ENCODE data around the gene CUL3.

The CUL3 gene

DNA sequence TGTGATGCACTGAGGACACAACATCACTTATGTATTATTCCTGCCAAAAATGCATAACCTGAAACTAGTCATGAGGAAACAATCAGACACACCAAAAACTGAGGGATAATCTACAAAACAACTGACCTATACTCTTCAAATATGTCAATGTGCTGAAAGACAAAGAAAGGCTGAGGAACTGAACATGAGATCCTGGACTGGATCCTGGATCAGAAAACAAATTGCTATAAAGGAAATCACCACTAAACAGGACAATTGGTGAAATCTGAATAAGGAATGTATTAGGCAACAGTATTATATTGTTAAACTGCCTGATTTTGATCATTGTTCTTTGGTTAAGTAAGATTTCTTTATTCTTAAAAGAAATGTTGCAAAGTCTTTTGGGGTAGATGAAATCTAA lies 28.8 kb downstream of the CUL3 start:
- peaks cover 88% of the 10 kb centered on the region for H3K36me3 ChIP-seq (ENCODE audit: insufficient read depth, low read length)
- H2AFZ ChIP-seq (ENCODE audit: low read length), result no peak overlapping the region
- H3K4me2 ChIP-seq (ENCODE audit: low read length), result no peak overlapping the region
- no peaks in the 10 kb centered on the region for H4K20me1 ChIP-seq (ENCODE audit: insufficient read depth, low read length)
- peaks cover 97% of the 10 kb centered on the region for H3K79me2 ChIP-seq (ENCODE audit: insufficient read depth, low read length)
- H3F3A ChIP-seq (ENCODE audit: insufficient read depth, low read length), result no peaks in the 10 kb centered on the region
- peaks cover 11% of the 10 kb centered on the region for H3K4me1 ChIP-seq (ENCODE audit: insufficient read depth, low read length, severe bottlenecking)
- no peaks in the 10 kb centered on the region for H3K27me3 ChIP-seq (ENCODE audit: insufficient read depth, low read length)
- H3K9me3 ChIP-seq (ENCODE audit: low read length), result no peaks in the 10 kb centered on the region
- H3K4me3 ChIP-seq (ENCODE audit: low read depth, low read length, poor library complexity, severe bottlenecking), result no peak overlapping the region
- no peaks in the 10 kb centered on the region for H3K9me2 ChIP-seq (ENCODE audit: low read depth, low read length)
- TF ChIP-seq EZH2 (IDR thresholded peaks at IDR 0.05; ENCODE audit: borderline replicate concordance, low read length), result no peak
- TF ChIP-seq, protein P1, sequence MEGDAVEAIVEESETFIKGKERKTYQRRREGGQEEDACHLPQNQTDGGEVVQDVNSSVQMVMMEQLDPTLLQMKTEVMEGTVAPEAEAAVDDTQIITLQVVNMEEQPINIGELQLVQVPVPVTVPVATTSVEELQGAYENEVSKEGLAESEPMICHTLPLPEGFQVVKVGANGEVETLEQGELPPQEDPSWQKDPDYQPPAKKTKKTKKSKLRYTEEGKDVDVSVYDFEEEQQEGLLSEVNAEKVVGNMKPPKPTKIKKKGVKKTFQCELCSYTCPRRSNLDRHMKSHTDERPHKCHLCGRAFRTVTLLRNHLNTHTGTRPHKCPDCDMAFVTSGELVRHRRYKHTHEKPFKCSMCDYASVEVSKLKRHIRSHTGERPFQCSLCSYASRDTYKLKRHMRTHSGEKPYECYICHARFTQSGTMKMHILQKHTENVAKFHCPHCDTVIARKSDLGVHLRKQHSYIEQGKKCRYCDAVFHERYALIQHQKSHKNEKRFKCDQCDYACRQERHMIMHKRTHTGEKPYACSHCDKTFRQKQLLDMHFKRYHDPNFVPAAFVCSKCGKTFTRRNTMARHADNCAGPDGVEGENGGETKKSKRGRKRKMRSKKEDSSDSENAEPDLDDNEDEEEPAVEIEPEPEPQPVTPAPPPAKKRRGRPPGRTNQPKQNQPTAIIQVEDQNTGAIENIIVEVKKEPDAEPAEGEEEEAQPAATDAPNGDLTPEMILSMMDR (IDR thresholded peaks at IDR 0.05; ENCODE audit: low read length), result no peak
- H3K27ac ChIP-seq (ENCODE audit: low read depth, low read length, poor library complexity, severe bottlenecking), result no peak overlapping the region
- no peak overlapping the region for H3K9ac ChIP-seq (ENCODE audit: low read length)

DNA sequence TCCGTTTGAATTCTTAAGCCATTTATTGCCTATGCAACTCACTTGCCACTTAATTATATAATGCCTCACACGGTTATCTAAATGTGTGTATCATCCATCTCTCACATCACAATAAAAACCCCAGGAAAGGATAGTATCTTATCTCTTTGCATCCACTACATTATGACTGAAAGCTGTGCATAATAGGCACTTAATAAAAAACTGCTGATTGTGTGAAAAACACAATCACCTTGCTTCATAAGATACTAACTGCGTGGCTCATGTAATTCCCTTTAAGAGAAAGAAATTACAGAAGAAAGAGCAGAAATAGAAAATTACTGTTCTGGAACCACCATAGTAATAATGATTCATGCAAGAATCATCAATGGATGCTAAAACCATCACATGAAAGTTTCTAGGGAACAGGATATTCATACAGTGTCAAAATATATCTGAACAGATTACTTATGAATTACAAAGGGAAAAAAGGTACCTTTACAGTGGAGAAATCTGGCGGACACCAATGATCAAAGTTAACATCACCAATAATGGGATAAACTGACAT lies 29.3 kb downstream of the CUL3 start:
- H3K79me2 ChIP-seq (ENCODE audit: insufficient read depth, low read length), result peaks cover 92% of the 10 kb centered on the region

DNA sequence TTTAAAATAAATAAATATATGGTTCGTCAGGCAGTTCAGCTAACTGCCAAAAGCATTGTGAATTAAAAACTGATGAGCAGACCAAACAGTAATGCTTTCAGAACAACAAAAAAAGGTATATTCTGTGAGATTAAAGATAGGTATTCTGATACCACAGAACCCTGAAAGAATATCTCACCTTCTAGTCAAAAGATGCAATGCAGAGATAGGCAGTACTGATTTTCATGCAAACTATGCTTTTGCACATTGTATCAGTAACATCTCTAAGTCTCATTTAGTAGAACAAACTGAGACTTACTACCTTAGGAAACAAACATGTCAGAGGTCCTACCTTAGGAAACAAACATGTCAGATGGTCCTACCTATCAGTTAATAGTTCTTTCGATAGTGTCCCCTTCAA lies 32.4 kb downstream of the CUL3 start:
- H3K79me2 ChIP-seq (ENCODE audit: insufficient read depth, low read length), result peaks cover 91% of the 10 kb centered on the region
- H3K36me3 ChIP-seq (ENCODE audit: insufficient read depth, low read length), result peaks cover 91% of the 10 kb centered on the region
- H2AFZ ChIP-seq (ENCODE audit: low read length), result no peak overlapping the region
- no peak overlapping the region for H3K9ac ChIP-seq (ENCODE audit: low read length)
- no peak overlapping the region for H3K27ac ChIP-seq (ENCODE audit: low read depth, low read length, poor library complexity, severe bottlenecking)
- no peaks in the 10 kb centered on the region for H3F3A ChIP-seq (ENCODE audit: insufficient read depth, low read length)
- H3K9me3 ChIP-seq (ENCODE audit: low read length), result no peaks in the 10 kb centered on the region
- H4K20me1 ChIP-seq (ENCODE audit: insufficient read depth, low read length), result no peaks in the 10 kb centered on the region
- no peaks in the 10 kb centered on the region for H3K9me2 ChIP-seq (ENCODE audit: low read depth, low read length)
- H3K4me3 ChIP-seq (ENCODE audit: low read depth, low read length, poor library complexity, severe bottlenecking), result no peak overlapping the region
- no peak overlapping the region for H3K4me2 ChIP-seq (ENCODE audit: low read length)
- TF ChIP-seq EZH2 (IDR thresholded peaks at IDR 0.05; ENCODE audit: borderline replicate concordance, low read length), result no peak
- TF ChIP-seq, protein P1 (IDR thresholded peaks at IDR 0.05; ENCODE audit: low read length), result no peak
- no peaks in the 10 kb centered on the region for H3K27me3 ChIP-seq (ENCODE audit: insufficient read depth, low read length)
- peaks cover 3% of the 10 kb centered on the region for H3K4me1 ChIP-seq (ENCODE audit: insufficient read depth, low read length, severe bottlenecking)

More for the DNA sequence above, 29.3 kb downstream of the CUL3 start:
- Histone ChIP-seq H3K4me2 (ENCODE audit: low read length) (no peak overlapping the region), H3K9me3 (ENCODE audit: low read length) (no peaks in the 10 kb centered on the region), H3K9ac (ENCODE audit: low read length) (no peak overlapping the region), H3K4me1 (ENCODE audit: insufficient read depth, low read length, severe bottlenecking) (peaks cover 6% of the 10 kb centered on the region), H3K9me2 (ENCODE audit: low read depth, low read length) (no peaks in the 10 kb centered on the region), H4K20me1 (ENCODE audit: insufficient read depth, low read length) (no peaks in the 10 kb centered on the region), H3K27ac (ENCODE audit: low read depth, low read length, poor library complexity, severe bottlenecking) (no peak overlapping the region), H3K4me3 (ENCODE audit: low read depth, low read length, poor library complexity, severe bottlenecking) (no peak overlapping the region), H2AFZ (ENCODE audit: low read length) (no peak overlapping the region), H3K36me3 (ENCODE audit: insufficient read depth, low read length) (peaks cover 85% of the 10 kb centered on the region), H3F3A (ENCODE audit: insufficient read depth, low read length) (no peaks in the 10 kb centered on the region), H3K27me3 (ENCODE audit: insufficient read depth, low read length) (no peaks in the 10 kb centered on the region)
- TF ChIP-seq EZH2 (IDR thresholded peaks at IDR 0.05; ENCODE audit: borderline replicate concordance, low read length), result no peak
- TF ChIP-seq, protein P1 (IDR thresholded peaks at IDR 0.05; ENCODE audit: low read length), result no peak
